Endodermal cell (in vitro differentiated cells): ENCODE results near the gene CECR2. TPM values are rescaled to one million over a fixed set of nuclear protein-coding genes. Genes with fewer than 3 reads are reported as not detected.
"Not testable (repeated sequence)": the region's sequence is repeated elsewhere in the genome, so short reads cannot be mapped to it uniquely, and the experiment has no call there.

Source experiments
- DNase-seq: peaks from one replicate; pipeline ENCODE4 v3.0.0-alpha.2; 2017
- H3K27ac ChIP-seq: 2 replicates; pipeline ENCODE4 v1.5.1; 2013; ENCODE audit warnings: mild to moderate bottlenecking, low read depth, low read length, moderate library complexity
- H3K27me3 ChIP-seq: 2 replicates; pipeline ENCODE4 v1.6.1; 2013; ENCODE audit warnings: mild to moderate bottlenecking, low read length, moderate library complexity; ENCODE audit not compliant: insufficient read depth, control insufficient read depth, poor library complexity, severe bottlenecking
- H3K36me3 ChIP-seq: 2 replicates; pipeline ENCODE4 v1.7.0; 2013; ENCODE audit warnings: mild to moderate bottlenecking, low read length, moderate library complexity; ENCODE audit not compliant: control insufficient read depth, insufficient read depth
- H3K4me1 ChIP-seq: one replicate; pipeline ENCODE4 v1.7.0; 2013; ENCODE audit warnings: low read length; ENCODE audit not compliant: control insufficient read depth, insufficient read depth
- H3K4me3 ChIP-seq: 2 replicates; pipeline ENCODE4 v1.5.1; 2013; ENCODE audit warnings: mild to moderate bottlenecking, low read length, moderate library complexity
- H3K9ac ChIP-seq: 2 replicates; pipeline ENCODE4 v1.6.1; 2013; ENCODE audit warnings: mild to moderate bottlenecking, low read length, moderate library complexity; ENCODE audit not compliant: poor library complexity, severe bottlenecking; ENCODE audit errors: extremely low read depth
- H3K9me3 ChIP-seq: 2 replicates; pipeline ENCODE4 v1.6.1; 2013; ENCODE audit warnings: mild to moderate bottlenecking, low read length, moderate library complexity; ENCODE audit not compliant: control insufficient read depth
- H3K27ac Mint-ChIP-seq: 2 replicates; pipeline ENCODE4 v1.8.0; 2020; ENCODE audit warnings: mixed read lengths
- H3K27me3 Mint-ChIP-seq: 2 replicates; pipeline ENCODE4 v1.8.0; 2021; ENCODE audit warnings: mild to moderate bottlenecking, mixed read lengths; ENCODE audit not compliant: insufficient read depth
- H3K36me3 Mint-ChIP-seq: 2 replicates; pipeline ENCODE4 v1.8.0; 2020; ENCODE audit warnings: low read depth, mixed read lengths
- H3K4me1 Mint-ChIP-seq: 2 replicates; pipeline ENCODE4 v1.8.0; 2020; ENCODE audit warnings: mixed read lengths
- H3K4me3 Mint-ChIP-seq: 2 replicates; pipeline ENCODE4 v1.8.0; 2020; ENCODE audit warnings: mild to moderate bottlenecking, moderate library complexity, mixed read lengths
- H3K9me3 Mint-ChIP-seq: 2 replicates; pipeline ENCODE4 v1.8.0; 2020; ENCODE audit warnings: mild to moderate bottlenecking, mixed read lengths
- WGBS, 2 experiments: methylation state at CpG; one replicate each; pipeline versions ENCODE4 v1.1.5 to v1.1.7; 2013; ENCODE audit warnings: missing lambda C conversion rate in 2 of 2, mixed read lengths in 1 of 2; ENCODE audit not compliant: insufficient coverage in 1 of 2, insufficient read length in 1 of 2; 5-methylcytosine and 5-hydroxymethylcytosine counted together
- total RNA-seq, 2 donors: library from RNA; stranded (reverse); fragmentation: NEBNext Ultra II Directional in 1 of 2; extraction: Animal tissue kit (Norgen Biotek cat#: 25700) in 1 of 2; gene quantifications; 2 replicates in 1 of 2; 3 replicates in 1 of 2; pipeline ENCODE4 v1.2.1, GENCODE V29; 2021
- TF ChIP-seq, protein P1 (sequence below): fragments of 200-600 bp; sonication (generic); conservative IDR thresholded peaks from 2 replicates; pipeline ENCODE4 v1.5.0; 2021; ENCODE audit warnings: antibody characterized with exemption, mild to moderate bottlenecking

CECR2 gene
- total RNA-seq, 2 donors from 2014 or later = 98.9 to 105 TPM

DNA sequence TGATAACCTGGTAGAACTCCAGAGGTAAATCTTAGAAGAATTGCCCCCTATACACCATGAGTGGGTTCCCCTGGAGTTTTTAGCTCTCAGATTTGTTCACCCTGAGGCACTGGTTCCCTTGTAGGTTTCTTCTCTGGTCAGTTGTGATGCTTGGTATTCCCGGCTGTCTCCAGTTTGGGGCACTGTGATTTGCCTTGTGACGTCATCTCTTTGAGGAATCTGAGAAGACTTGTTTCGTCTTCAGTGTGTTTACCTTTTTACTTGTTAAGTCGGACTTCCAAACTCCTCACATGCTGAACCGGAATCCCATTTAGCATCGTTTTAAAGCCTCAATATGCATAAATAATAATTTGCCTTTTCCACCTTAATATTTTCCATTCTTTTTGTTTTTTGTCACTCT lies 54.4 kb downstream of the CECR2 start:
- TF ChIP-seq, protein P1, sequence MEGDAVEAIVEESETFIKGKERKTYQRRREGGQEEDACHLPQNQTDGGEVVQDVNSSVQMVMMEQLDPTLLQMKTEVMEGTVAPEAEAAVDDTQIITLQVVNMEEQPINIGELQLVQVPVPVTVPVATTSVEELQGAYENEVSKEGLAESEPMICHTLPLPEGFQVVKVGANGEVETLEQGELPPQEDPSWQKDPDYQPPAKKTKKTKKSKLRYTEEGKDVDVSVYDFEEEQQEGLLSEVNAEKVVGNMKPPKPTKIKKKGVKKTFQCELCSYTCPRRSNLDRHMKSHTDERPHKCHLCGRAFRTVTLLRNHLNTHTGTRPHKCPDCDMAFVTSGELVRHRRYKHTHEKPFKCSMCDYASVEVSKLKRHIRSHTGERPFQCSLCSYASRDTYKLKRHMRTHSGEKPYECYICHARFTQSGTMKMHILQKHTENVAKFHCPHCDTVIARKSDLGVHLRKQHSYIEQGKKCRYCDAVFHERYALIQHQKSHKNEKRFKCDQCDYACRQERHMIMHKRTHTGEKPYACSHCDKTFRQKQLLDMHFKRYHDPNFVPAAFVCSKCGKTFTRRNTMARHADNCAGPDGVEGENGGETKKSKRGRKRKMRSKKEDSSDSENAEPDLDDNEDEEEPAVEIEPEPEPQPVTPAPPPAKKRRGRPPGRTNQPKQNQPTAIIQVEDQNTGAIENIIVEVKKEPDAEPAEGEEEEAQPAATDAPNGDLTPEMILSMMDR = no peak
- Histone ChIP-seq H3K27me3 (no peaks in the 10 kb centered on the region), H3K4me1 (no peaks in the 10 kb centered on the region), H3K4me3 (no peak overlapping the region), H3K36me3 (peaks cover 11% of the 10 kb centered on the region), H3K9me3 (no peaks in the 10 kb centered on the region), H3K9ac (no peak overlapping the region), H3K27ac (no peak overlapping the region)
- Mint-ChIP-seq H3K4me3 (no peak overlapping the region), H3K9me3 (no peaks in the 10 kb centered on the region), H3K36me3 (peaks cover 33% of the 10 kb centered on the region), H3K27ac (no peak overlapping the region), H3K27me3 (no peaks in the 10 kb centered on the region), H3K4me1 (peaks cover 37% of the 10 kb centered on the region)
- WGBS, 2 experiments = 93 to 94% methylated on average over 6 of the region's 6 CpGs
- DNase-seq = no peak

DNA sequence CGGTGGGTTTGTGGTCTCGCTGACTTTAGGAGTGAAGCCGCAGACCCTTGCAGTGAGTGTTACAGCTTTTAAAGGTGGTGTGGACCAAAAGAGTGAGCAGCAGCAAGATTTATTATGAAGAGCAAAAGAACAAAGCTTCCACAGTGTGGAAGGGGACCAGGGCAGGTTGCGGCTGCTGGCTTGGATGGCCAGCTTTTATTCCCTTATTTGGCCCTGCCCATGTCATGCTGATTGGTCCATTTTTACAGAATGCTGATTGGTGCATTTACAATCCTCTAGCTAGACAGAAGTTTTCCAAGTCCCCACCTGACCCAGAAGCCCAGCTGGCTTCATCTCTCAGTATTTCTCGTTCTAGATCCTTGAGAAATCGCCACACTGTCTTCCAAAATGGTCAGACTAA lies 58.3 kb downstream of the CECR2 start:
- Mint-ChIP-seq H3K27ac (peak overlapping the region; percentile 33), H3K4me1 (peaks cover 45% of the 10 kb centered on the region), H3K36me3 (peaks cover 23% of the 10 kb centered on the region)

DNA sequence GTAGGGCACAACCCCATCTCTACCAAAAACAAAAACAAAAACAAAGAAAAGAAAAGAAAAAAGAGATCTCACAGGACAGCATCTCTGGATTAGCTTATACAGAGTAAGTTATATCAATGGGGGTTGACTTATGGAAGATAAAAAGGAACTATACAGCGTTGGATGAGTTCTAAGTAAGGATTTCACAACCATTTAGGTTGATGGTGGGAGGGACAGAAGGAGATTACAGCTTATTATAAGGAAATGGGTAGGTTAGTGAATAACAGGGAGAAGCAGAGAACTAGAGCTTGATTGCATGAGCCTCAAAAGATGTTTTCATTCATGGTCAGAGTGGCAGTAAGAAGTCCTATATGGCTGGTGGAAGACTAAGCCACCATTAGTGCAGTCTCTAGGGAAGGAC lies 60.3 kb downstream of the CECR2 start:
- Mint-ChIP-seq H3K27ac (no peak overlapping the region), H3K4me3 (no peak overlapping the region), H3K36me3 (peaks cover 23% of the 10 kb centered on the region), H3K4me1 (peaks cover 53% of the 10 kb centered on the region), H3K27me3 (no peaks in the 10 kb centered on the region), H3K9me3 (no peaks in the 10 kb centered on the region)
- Histone ChIP-seq H3K9ac (no peak overlapping the region), H3K4me3 (no peak overlapping the region), H3K27me3 (no peaks in the 10 kb centered on the region), H3K27ac (no peak overlapping the region), H3K36me3 (no peaks in the 10 kb centered on the region), H3K4me1 (peaks cover 9% of the 10 kb centered on the region), H3K9me3 (no peaks in the 10 kb centered on the region)
- WGBS, 2 experiments = 93 to 100% methylated on average over 1 of the region's 1 CpG
- DNase-seq = no peak
- TF ChIP-seq, protein P1 = no peak

More for the DNA sequence above, 58.3 kb downstream of the CECR2 start:
- not testable (repeated sequence) for H3K4me3 Mint-ChIP-seq, DNase-seq, H3K27me3 ChIP-seq, H3K27me3 Mint-ChIP-seq, H3K36me3 ChIP-seq, H3K4me3 ChIP-seq, H3K9me3 Mint-ChIP-seq, H3K27ac ChIP-seq, H3K9me3 ChIP-seq, H3K4me1 ChIP-seq, H3K9ac ChIP-seq
- 78 to 79% methylated on average over 6 of the region's 6 CpGs for WGBS, 2 experiments

DNA sequence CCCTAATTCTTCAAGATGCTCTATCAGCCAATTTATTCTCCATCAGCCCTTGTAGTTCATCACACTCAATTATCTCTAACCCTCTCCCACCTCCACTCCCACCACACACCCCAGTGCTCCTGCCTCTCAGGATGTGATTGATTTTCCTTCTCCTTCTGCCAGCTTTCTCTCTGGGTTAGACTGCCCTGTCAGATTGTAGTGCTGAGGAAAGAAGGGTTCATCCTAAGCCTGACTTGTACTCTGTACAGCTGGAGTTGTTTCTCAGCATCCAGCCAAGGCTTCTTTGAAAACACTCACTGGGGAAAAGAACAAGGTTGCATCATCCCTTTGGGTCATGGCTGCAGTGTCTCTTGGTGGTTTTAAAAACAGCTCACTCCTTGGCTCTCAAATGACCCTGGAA lies 61.2 kb downstream of the CECR2 start:
- H3K27ac Mint-ChIP-seq = peak overlapping the region; percentile 70
- DNase-seq = no peak
- H3K27ac ChIP-seq = peak overlapping the region; percentile 59
- H3K4me1 ChIP-seq = peaks cover 13% of the 10 kb centered on the region
- H3K27me3 Mint-ChIP-seq = no peaks in the 10 kb centered on the region
- H3K9me3 ChIP-seq = no peaks in the 10 kb centered on the region
- H3K9me3 Mint-ChIP-seq = no peaks in the 10 kb centered on the region
- H3K36me3 ChIP-seq = no peaks in the 10 kb centered on the region
- H3K4me3 ChIP-seq = no peak overlapping the region
- no peak overlapping the region for H3K9ac ChIP-seq
- H3K27me3 ChIP-seq = no peaks in the 10 kb centered on the region
- H3K4me3 Mint-ChIP-seq = no peak overlapping the region
- peaks cover 22% of the 10 kb centered on the region for H3K36me3 Mint-ChIP-seq
- peaks cover 55% of the 10 kb centered on the region for H3K4me1 Mint-ChIP-seq
- TF ChIP-seq, protein P1 = no peak
